Measurements from ENCODE around the gene THEM5.

- TF ChIP-seq EZH2 (IDR thresholded peaks at IDR 0.05; ENCODE audit: low read length, unreplicated experiment) (no peak), CTCF (conservative IDR thresholded peaks at IDR 0.05; ENCODE audit: low read depth, low read length) (no peak)
Observed at GRCh38 chr1:151809290-151809984, 44.1 kb downstream of the THEM5 start.

Data from PC-3 (cell line).